ENCODE data around the gene RFX3.
"Not testable (repeated sequence)": the region's sequence is repeated elsewhere in the genome, so short reads cannot be mapped to it uniquely, and the experiment has no call there.

The RFX3 gene

GRCh38 chr9:3348169-3348568, 177.6 kb downstream of the RFX3 start:
- no peak for DNase-seq (ENCODE audit: low spot score)

GRCh38 chr9:3346549-3346948, 179.3 kb downstream of the RFX3 start:
- DNase-seq (ENCODE audit: low spot score) = no peak

- no peak for DNase-seq (ENCODE audit: low spot score)
These were observed 182.1 kb downstream of the RFX3 start for GRCh38 chr9:3343671-3344070.

GRCh38 chr9:3342159-3342777, 183.5 kb downstream of the RFX3 start:
- no peak for DNase-seq (ENCODE audit: low spot score)

- no peak for DNase-seq (ENCODE audit: low spot score)
These were observed 188.1 kb downstream of the RFX3 start for GRCh38 chr9:3337515-3338225.

GRCh38 chr9:3336951-3337350, 188.8 kb downstream of the RFX3 start:
- DNase-seq (ENCODE audit: low spot score) = no peak

GRCh38 chr9:3332802-3333201, 193.0 kb downstream of the RFX3 start:
- DNase-seq (ENCODE audit: low spot score) = no peak

- no peak for DNase-seq (ENCODE audit: low spot score)
These were observed 194.0 kb downstream of the RFX3 start for GRCh38 chr9:3331801-3332200.

- DNase-seq (ENCODE audit: low spot score) = no peak
These were observed 194.9 kb downstream of the RFX3 start for GRCh38 chr9:3330792-3331420.

- DNase-seq (ENCODE audit: low spot score) = no peak
These were observed 196.4 kb downstream of the RFX3 start for GRCh38 chr9:3329361-3329760.

GRCh38 chr9:3323714-3324113, 202.1 kb downstream of the RFX3 start:
- no peak for DNase-seq (ENCODE audit: low spot score)

GRCh38 chr9:3321186-3321585, 204.6 kb downstream of the RFX3 start:
- no peak for DNase-seq (ENCODE audit: low spot score)

GRCh38 chr9:3312595-3312994, 213.2 kb downstream of the RFX3 start:
- not testable (repeated sequence) for DNase-seq (ENCODE audit: low spot score)

- DNase-seq (ENCODE audit: low spot score) = no peak
These were observed 217.2 kb downstream of the RFX3 start for GRCh38 chr9:3308609-3309008.

- DNase-seq (ENCODE audit: low spot score) = not testable (repeated sequence)
These were observed 221.4 kb downstream of the RFX3 start for GRCh38 chr9:3304388-3304787.

GRCh38 chr9:3299872-3300271, 225.9 kb downstream of the RFX3 start:
- no peak for DNase-seq (ENCODE audit: low spot score)

GRCh38 chr9:3296536-3296935, 229.3 kb downstream of the RFX3 start:
- DNase-seq (ENCODE audit: low spot score) = no peak

- DNase-seq (ENCODE audit: low spot score) = no peak
These were observed 233.5 kb downstream of the RFX3 start for GRCh38 chr9:3292311-3292710.

GRCh38 chr9:3290231-3290840, 235.5 kb downstream of the RFX3 start:
- DNase-seq (ENCODE audit: low spot score) = no peak

GRCh38 chr9:3288686-3289085, 237.1 kb downstream of the RFX3 start:
- no peak for DNase-seq (ENCODE audit: low spot score)

- no peak for DNase-seq (ENCODE audit: low spot score)
These were observed 240.2 kb downstream of the RFX3 start for GRCh38 chr9:3285365-3286161.

- DNase-seq (ENCODE audit: low spot score) = no peak
These were observed 243.4 kb downstream of the RFX3 start for GRCh38 chr9:3282365-3282764.
